GM12874 (cell line): ENCODE results near the gene MEP1A.
A peak's percentile ranks its signal among the peaks of the same experiment; 100 is the strongest.

Experiments used
- TF ChIP-seq, protein P1 (sequence below): IDR thresholded peaks from 2 replicates; pipeline ENCODE4 v1.5.1; 2011; ENCODE audit warnings: low read depth, mild to moderate bottlenecking, control low read depth, low read length, moderate library complexity; ENCODE audit not compliant: insufficient read depth

Gene MEP1A

DNA sequence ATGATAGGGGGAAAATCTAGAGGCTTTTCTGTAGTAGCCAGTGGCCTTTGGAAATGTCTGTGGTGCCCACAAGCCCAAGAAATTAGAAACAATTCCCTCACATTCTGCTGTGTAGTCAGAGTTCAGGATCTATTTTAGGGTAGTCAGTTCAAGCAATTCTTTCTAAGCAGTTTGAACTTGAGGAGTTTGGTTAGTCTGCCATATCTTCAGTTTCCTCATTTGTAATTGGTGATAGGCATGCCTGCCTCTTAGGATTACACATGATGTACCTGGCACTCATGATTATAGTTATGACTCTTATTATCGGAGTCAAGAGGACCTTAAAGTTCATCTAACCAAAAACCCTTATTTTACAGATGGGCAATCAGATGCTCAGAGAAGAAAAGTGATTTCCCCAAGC, 21.2 kb upstream of the MEP1A start:
- TF ChIP-seq, protein P1, sequence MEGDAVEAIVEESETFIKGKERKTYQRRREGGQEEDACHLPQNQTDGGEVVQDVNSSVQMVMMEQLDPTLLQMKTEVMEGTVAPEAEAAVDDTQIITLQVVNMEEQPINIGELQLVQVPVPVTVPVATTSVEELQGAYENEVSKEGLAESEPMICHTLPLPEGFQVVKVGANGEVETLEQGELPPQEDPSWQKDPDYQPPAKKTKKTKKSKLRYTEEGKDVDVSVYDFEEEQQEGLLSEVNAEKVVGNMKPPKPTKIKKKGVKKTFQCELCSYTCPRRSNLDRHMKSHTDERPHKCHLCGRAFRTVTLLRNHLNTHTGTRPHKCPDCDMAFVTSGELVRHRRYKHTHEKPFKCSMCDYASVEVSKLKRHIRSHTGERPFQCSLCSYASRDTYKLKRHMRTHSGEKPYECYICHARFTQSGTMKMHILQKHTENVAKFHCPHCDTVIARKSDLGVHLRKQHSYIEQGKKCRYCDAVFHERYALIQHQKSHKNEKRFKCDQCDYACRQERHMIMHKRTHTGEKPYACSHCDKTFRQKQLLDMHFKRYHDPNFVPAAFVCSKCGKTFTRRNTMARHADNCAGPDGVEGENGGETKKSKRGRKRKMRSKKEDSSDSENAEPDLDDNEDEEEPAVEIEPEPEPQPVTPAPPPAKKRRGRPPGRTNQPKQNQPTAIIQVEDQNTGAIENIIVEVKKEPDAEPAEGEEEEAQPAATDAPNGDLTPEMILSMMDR = no peak

DNA sequence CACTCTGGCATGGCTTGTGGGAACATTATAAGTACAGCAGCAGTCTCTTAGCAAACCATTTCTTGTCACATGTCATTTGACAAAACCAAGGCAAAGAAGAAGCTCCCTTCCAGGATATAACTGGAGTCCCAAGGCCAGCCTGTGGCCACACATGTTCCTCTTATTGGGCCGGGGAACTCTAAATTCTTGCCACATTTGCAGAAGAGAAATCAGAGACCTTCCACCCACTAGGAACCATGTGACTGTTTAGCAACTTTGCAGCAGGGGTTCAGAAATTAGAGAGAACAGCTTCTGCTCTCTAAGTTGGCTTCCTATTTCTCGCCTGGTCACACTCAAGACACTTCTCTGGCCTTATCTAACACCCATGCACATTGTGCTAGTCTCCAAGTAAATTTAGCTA, 20.4 kb upstream of the MEP1A start:
- TF ChIP-seq, protein P1 = no peak

DNA sequence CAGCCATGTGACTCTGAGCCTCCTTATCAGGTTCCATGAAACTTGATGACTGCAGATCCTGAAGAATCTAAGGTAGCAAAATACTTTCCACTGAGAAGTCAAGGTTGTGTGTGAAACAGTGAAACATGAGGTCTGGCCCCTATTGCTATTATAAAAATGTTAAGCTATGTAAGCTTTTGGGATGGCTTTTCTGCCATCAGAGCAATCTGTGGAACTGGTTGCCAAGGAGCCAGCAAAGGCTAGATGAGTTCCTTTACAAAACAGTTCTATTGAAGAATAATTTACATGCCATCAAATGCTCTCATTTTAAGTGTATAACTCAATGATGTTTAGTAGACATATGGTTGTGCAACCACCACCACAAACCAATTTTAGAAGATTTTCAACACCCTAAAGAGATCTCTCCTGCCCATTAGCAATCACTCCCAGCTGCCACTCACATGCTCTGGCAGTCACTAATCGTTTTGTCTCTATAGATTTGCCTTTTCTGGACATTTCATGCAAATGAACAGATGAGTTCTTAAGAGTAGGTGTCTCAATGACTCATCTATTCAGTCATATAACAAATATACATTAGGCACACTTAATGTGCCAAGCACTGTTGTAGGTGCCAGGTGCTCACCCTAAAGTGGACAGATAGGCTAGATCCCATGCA, 19.9 kb upstream of the MEP1A start:
- TF ChIP-seq, protein P1 = no peak

DNA sequence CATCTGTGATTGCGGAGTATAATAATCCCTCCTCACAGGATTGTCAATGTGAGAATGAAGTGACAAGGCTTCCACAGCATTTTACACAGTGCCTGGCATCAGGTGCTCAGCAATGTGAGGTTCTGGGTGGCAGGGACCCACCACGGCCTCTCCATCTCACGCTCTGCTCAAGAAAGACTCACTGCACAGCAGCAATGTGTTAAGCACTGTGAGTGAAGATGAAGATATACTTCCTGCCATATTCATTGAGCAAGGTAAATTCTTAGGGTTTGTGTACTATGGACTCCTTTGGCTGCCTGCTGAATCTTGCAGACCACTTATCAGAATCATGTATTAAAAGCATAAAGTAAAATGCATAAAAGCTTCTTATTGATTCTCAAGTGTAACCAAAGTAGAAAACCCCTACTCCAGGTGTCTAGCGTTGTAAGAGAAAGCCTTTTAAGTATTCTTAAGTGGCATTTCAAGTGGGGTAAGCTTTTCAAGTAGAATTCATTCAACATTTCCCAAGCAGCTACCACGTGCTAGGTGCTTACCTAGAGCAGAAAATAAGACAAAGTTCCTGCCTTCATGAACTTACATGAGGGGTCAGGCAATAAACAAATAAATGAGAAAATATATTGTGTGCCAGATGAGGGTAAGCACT, 17.0 kb upstream of the MEP1A start:
- TF ChIP-seq, protein P1 = no peak

DNA sequence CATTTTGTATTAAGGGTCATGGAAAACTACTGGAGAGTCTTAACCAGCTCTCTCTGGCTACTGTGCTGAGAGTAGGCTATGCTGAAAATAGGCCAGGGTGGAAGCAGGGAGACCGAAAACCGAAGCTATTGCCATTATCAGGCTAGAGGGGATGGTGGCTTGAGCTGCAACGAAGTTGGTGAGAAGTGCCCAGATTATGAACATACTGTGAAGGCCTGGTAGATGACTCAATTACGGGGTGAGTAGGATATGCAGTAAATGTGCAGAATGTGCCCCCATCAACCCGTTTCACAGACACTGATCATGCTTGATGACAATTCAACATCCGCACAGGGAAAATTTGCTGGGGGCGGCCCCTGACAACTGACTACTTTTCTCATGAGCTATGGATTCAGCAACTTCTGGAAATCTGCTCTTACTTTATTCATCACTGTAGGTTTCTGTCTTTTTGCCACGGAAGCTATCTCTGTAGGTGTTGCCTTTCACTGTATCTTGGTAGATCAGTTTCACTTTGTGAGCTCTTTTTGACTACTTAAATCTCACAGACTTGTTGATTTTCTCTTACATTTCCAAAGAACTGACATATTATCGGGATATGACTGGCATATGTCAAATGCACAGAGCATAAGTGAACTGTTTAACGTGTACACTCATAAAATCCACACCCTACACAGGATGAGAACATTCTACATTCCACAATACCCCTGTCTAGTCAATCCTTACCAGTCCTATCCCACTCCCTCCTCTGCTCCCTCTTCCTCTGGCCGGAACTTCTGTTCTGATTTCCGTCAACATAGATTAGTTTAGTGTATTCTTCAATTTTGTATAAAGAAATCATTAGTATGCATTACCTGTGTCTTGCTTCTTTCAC, 15.5 kb upstream of the MEP1A start:
- TF ChIP-seq, protein P1 = no peak

DNA sequence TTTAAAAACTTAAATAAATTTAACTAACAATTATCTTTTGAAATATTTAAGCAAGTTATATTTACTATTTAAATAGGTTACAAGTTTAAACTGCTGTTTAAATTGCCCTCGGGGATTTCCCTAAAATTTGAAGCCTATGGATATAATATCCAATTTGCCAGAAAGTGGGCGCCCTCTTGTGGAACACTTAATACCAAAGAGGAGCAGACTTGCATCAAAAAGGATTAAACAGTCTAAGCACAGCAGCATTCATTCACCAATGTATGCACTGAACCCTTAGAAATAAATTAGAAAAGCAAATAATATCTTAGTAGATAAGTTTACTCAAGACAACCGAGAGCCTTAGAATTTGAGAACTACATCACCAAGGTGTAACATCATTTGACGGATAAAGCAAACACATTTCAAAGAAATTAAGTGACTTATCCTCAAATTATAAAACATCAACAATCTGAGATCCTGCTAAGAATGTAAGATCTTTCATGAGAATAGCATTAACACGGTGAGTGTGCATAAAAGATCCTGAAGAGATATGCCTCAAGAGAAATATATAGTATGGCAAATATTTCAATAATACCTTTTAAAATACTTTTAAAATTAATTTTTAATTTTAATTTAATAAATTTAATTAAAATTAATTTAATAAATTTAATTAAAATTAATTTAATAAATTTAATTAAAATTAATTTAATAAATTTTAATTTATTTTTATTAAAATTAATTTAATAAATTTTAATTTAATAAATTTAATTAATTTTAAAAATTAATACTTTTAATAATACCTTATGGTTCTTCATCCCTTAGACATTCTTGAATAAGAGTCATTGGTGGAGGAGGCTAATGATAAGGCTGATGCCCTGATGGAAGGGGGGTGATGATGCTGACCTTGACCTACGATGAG, 11.5 kb upstream of the MEP1A start:
- TF ChIP-seq, protein P1 = peak; percentile 33; the same call in 1 of the 2 replicates
